Measurements from ENCODE around the gene PLA2G1B. TPM values are rescaled to one million over a fixed set of nuclear protein-coding genes. Genes with fewer than 3 reads are reported as not detected.

Gene PLA2G1B
- total and polyA plus RNA-seq, 5 donors = not detected

DNA sequence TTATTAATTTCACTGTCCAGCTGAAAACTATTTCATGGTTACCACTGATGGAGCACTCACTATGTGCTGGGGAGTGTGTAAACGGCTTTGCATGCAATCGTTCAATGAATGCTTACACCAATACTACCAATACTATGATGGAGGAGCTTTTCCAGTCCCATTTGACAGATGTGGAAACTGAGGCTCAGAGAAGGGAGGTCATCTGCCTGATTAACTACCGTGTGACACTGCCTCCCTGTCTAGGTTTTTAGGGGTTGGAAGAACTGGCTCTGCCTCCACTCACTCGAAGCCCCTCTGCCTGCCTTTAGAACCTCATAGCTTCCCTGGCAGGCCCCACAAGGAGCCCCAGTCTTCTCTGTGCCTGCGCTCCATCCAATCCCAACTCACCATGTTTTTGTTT, 29.5 kb upstream of the PLA2G1B start:
- Histone ChIP-seq H3K27ac (ENCODE audit: low read length) (no peak overlapping the region), H3K4me1 (ENCODE audit: control insufficient read depth, insufficient read depth, low read length) (no peaks in the 10 kb centered on the region), H3K4me3 (ENCODE audit: low read length) (no peak overlapping the region), H3K27me3 (ENCODE audit: control insufficient read depth, insufficient read depth) (no peaks in the 10 kb centered on the region), H3K9me3 (ENCODE audit: control insufficient read depth, low read length) (no peaks in the 10 kb centered on the region)
- 79% methylated on average over 5 of the region's 5 CpGs for WGBS
- ATAC-seq (no peak), DNase-seq (no peak)
- intact Hi-C loops (cut with DNase I) = loop anchor here in 3 of 4 donors (2.0 to 5.0 kb wide), 3 partner anchors 70 to 76 kb away; no protein-coding TSS in a partner anchor

DNA sequence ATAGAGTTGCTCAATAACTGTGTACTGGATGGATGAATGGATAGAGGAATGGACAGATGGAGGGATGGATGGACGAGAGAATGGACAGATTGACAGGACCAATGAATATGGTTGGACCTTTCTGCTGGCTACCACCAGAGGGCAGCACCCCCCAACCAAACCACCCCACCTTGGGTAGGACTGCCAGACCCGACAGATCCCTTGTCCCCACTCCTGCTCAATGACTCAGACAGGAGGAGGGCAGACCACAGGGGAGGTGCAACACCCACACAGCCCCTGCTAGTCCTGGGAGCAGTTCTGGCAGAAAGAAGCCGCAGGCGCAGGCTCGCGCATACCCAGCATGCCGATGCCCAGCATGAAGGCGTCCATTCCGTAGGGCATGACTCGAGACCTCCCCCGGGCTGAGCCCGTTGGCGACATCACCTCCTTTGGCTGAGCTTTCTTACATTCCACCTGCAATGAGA, 29.0 kb upstream of the PLA2G1B start:
- no peaks in the 10 kb centered on the region for H3K9me3 ChIP-seq (ENCODE audit: control insufficient read depth, low read length)
- no peaks in the 10 kb centered on the region for H3K4me1 ChIP-seq (ENCODE audit: control insufficient read depth, insufficient read depth, low read length)
- peak; percentile 86 to 89 for ATAC-seq
- WGBS = 55% methylated on average over 13 of the region's 13 CpGs
- DNase-seq = peak; percentile 73 to 87 (median 86)
- H3K27ac ChIP-seq (ENCODE audit: low read length) = no peak overlapping the region
- H3K4me3 ChIP-seq (ENCODE audit: low read length) = no peak overlapping the region
- intact Hi-C loops (cut with DNase I) = loop anchor here in 3 of 4 donors (2.0 to 5.0 kb wide), 3 partner anchors 71 to 76 kb away; no protein-coding TSS in a partner anchor
- H3K27me3 ChIP-seq (ENCODE audit: control insufficient read depth, insufficient read depth) = no peaks in the 10 kb centered on the region

GRCh38 chr12:120353556-120354317, 26.2 kb upstream of the PLA2G1B start:
- H3K4me3 ChIP-seq (ENCODE audit: low read length) = no peak overlapping the region
- ATAC-seq = no peak
- no peak overlapping the region for H3K27ac ChIP-seq (ENCODE audit: low read length)
- H3K27me3 ChIP-seq (ENCODE audit: control insufficient read depth, insufficient read depth) = no peaks in the 10 kb centered on the region
- DNase-seq = no peak
- no peaks in the 10 kb centered on the region for H3K9me3 ChIP-seq (ENCODE audit: control insufficient read depth, low read length)
- intact Hi-C loops (cut with DNase I) = no loop called here
- H3K4me1 ChIP-seq (ENCODE audit: control insufficient read depth, insufficient read depth, low read length) = no peaks in the 10 kb centered on the region
- WGBS = 90% methylated on average over 4 of the region's 4 CpGs

DNA sequence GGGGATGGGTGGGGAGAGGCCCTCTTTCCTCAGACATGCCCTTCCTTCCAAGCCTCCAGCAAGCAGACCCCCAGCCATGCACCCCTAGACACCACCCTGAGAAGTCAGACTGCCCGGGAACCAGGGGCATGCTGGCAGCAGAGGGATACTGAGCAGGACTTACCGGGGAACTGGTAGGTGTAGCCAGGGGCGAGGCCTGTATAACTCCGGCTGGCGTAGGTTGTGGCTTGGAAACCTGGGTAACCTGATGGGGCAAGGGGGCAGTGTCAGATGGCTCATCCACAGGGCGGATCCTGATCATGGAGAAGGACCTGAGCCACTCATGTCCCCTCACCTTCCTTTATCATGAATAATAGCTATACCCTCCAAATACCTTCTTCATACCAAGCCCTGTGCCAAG, 25.6 kb upstream of the PLA2G1B start:
- H3K27ac ChIP-seq (ENCODE audit: low read length) = no peak overlapping the region
- 94% methylated on average over 6 of the region's 6 CpGs for WGBS
- H3K27me3 ChIP-seq (ENCODE audit: control insufficient read depth, insufficient read depth) = no peaks in the 10 kb centered on the region
- H3K4me3 ChIP-seq (ENCODE audit: low read length) = no peak overlapping the region
- H3K4me1 ChIP-seq (ENCODE audit: control insufficient read depth, insufficient read depth, low read length) = no peaks in the 10 kb centered on the region
- no peaks in the 10 kb centered on the region for H3K9me3 ChIP-seq (ENCODE audit: control insufficient read depth, low read length)
- DNase-seq = no peak
- intact Hi-C loops (cut with DNase I) = no loop called here
- no peak for ATAC-seq

DNA sequence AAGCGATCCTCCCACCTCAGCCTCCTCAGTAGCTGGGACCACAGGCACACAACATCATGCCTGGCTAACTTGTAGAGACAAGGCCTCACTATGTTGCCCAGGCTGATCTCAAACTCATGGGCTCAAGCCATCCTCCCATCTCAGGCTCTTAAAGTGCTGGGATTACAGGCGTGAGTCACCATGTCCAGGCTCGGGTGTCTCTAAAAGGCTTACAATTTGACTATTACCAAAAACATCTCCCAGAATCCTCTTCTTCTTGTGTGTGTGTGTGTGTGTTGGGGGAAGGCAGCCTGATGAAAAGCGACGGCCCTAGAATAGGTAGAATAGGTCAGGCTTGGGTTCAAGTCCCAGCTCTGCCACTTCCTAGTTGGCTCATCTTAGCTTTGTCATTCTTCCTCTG, 24.5 kb upstream of the PLA2G1B start:
- Histone ChIP-seq H3K4me3 (ENCODE audit: low read length) (no peak overlapping the region), H3K27me3 (ENCODE audit: control insufficient read depth, insufficient read depth) (no peaks in the 10 kb centered on the region), H3K4me1 (ENCODE audit: control insufficient read depth, insufficient read depth, low read length) (no peaks in the 10 kb centered on the region), H3K27ac (ENCODE audit: low read length) (no peak overlapping the region), H3K9me3 (ENCODE audit: control insufficient read depth, low read length) (no peaks in the 10 kb centered on the region)
- intact Hi-C loops (cut with DNase I) = no loop called here
- ATAC-seq (no peak), DNase-seq (no peak)
- 72% methylated on average over 5 of the region's 5 CpGs for WGBS

DNA sequence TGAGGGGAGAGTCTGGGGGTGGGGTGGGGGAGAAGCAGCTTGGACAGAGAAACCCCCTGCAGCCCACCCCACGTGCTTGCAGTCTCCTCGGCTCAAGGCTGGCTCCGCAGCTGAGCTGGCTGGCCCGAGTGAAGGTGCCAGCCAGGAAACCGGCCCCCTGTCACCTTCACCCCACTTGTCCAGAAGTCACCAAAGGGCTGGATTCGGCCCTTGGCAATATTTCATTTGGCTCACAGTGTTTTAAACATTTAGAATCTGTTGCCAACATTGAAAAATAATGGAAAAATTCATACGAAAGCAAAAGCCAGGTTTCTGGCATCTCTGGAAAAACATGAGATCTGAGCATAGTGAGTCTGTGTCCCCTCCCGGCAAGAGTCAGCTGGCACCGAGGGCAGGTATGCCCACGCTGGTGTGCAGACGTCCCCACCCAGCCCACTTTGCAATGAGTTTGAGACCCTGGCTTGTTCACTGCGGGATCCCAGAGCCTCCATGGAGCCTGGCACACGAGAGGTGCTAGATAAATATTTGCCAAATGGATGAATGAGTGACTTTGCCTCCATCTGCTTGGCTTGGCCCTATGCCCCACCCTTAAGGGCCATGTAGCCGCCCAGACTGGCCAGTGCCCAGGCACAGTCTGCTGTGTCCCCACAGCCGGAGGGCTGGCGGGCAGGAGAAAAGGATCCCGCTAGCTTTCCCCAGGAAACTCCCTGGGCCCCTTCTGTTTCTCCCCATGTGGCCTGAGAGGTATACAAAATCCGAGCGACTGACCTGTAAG, 23.2 kb upstream of the PLA2G1B start:
- H3K4me3 ChIP-seq (ENCODE audit: low read length) = no peak overlapping the region
- H3K9me3 ChIP-seq (ENCODE audit: control insufficient read depth, low read length) = no peaks in the 10 kb centered on the region
- no peak for DNase-seq
- intact Hi-C loops (cut with DNase I) = no loop called here
- no peaks in the 10 kb centered on the region for H3K27me3 ChIP-seq (ENCODE audit: control insufficient read depth, insufficient read depth)
- 72% methylated on average over 19 of the region's 19 CpGs for WGBS
- no peak overlapping the region for H3K27ac ChIP-seq (ENCODE audit: low read length)
- peak; percentile 26 to 30 for ATAC-seq
- H3K4me1 ChIP-seq (ENCODE audit: control insufficient read depth, insufficient read depth, low read length) = no peaks in the 10 kb centered on the region

- 95% methylated on average over 11 of the region's 11 CpGs for WGBS
- no peak overlapping the region for H3K27ac ChIP-seq (ENCODE audit: low read length)
- intact Hi-C loops (cut with DNase I) = no loop called here
- H3K9me3 ChIP-seq (ENCODE audit: control insufficient read depth, low read length) = no peaks in the 10 kb centered on the region
- DNase-seq = no peak
- no peaks in the 10 kb centered on the region for H3K27me3 ChIP-seq (ENCODE audit: control insufficient read depth, insufficient read depth)
- H3K4me1 ChIP-seq (ENCODE audit: control insufficient read depth, insufficient read depth, low read length) = no peaks in the 10 kb centered on the region
- ATAC-seq = no peak
- no peak overlapping the region for H3K4me3 ChIP-seq (ENCODE audit: low read length)
Observed at GRCh38 chr12:120347766-120348165, 20.2 kb upstream of the PLA2G1B start.

GRCh38 chr12:120346681-120347080, 19.1 kb upstream of the PLA2G1B start:
- Histone ChIP-seq H3K27ac (ENCODE audit: low read length) (no peak overlapping the region), H3K9me3 (ENCODE audit: control insufficient read depth, low read length) (no peaks in the 10 kb centered on the region), H3K4me3 (ENCODE audit: low read length) (no peak overlapping the region), H3K4me1 (ENCODE audit: control insufficient read depth, insufficient read depth, low read length) (no peaks in the 10 kb centered on the region), H3K27me3 (ENCODE audit: control insufficient read depth, insufficient read depth) (no peaks in the 10 kb centered on the region)
- WGBS = 90% methylated on average over 7 of the region's 7 CpGs
- DNase-seq = no peak
- intact Hi-C loops (cut with DNase I) = no loop called here
- no peak for ATAC-seq

GRCh38 chr12:120346031-120346430, 18.5 kb upstream of the PLA2G1B start:
- 90% methylated on average over 15 of the region's 15 CpGs for WGBS
- Histone ChIP-seq H3K4me1 (ENCODE audit: control insufficient read depth, insufficient read depth, low read length) (no peaks in the 10 kb centered on the region), H3K9me3 (ENCODE audit: control insufficient read depth, low read length) (no peaks in the 10 kb centered on the region), H3K27ac (ENCODE audit: low read length) (no peak overlapping the region), H3K27me3 (ENCODE audit: control insufficient read depth, insufficient read depth) (no peaks in the 10 kb centered on the region), H3K4me3 (ENCODE audit: low read length) (no peak overlapping the region)
- DNase-seq = no peak
- ATAC-seq = peak in 1 of 2 donors; percentile 14
- intact Hi-C loops (cut with DNase I) = no loop called here

DNA sequence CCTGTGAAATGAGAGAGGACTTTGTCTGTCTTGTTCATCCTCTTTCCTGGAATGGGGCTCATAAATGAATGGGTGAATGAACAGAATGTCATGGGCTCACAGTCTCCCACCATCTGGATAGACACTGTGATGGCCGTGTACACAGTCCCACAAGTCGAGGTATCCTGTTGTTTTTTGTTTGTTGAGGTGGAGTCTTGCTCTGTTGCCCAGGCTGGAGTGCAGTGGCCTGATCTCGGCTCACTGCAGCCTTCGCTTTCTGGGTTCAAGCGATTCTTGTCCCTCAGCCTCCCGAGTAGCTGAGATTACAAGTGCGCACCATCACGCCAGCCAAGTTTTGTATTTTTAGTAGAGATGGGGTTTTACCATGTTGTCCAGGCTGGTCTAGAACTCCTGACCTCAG, 16.1 kb upstream of the PLA2G1B start:
- no peak for ATAC-seq
- WGBS = 89% methylated on average over 8 of the region's 8 CpGs
- no peak overlapping the region for H3K27ac ChIP-seq (ENCODE audit: low read length)
- H3K4me3 ChIP-seq (ENCODE audit: low read length) = no peak overlapping the region
- no peak for DNase-seq
- intact Hi-C loops (cut with DNase I) = no loop called here
- no peaks in the 10 kb centered on the region for H3K4me1 ChIP-seq (ENCODE audit: control insufficient read depth, insufficient read depth, low read length)
- H3K27me3 ChIP-seq (ENCODE audit: control insufficient read depth, insufficient read depth) = no peaks in the 10 kb centered on the region
- H3K9me3 ChIP-seq (ENCODE audit: control insufficient read depth, low read length) = no peaks in the 10 kb centered on the region

DNA sequence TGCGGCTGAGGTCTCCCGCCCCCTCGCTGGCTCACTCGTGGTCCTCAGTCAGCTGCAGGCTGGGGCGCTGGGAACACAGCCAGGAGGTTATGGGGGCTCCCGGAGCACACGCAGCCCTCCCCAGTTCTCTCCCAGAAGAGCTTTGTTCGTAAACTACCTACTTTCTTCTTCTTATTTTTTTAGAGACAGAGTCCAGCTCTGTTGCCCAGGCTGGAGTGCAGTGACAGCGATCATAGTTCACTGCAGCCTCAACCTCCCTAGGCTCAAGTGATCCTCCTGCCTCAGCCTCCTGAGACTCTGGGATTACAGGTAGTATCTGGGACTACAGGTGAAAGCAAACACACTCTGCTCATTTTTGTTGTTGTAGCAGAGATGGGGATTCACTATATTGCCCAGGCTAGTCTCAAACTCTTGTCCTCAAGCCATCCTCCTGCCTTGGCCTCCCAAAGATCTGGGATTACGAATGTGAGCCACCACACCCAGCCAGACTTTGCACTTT, 15.5 kb upstream of the PLA2G1B start:
- no peak for ATAC-seq
- H3K4me1 ChIP-seq (ENCODE audit: control insufficient read depth, insufficient read depth, low read length) = no peaks in the 10 kb centered on the region
- WGBS = 70% methylated on average over 10 of the region's 10 CpGs

More for the DNA sequence above, 15.5 kb upstream of the PLA2G1B start:
- no peaks in the 10 kb centered on the region for H3K9me3 ChIP-seq (ENCODE audit: control insufficient read depth, low read length)
- intact Hi-C loops (cut with DNase I) = no loop called here
- H3K27me3 ChIP-seq (ENCODE audit: control insufficient read depth, insufficient read depth) = no peaks in the 10 kb centered on the region
- no peak overlapping the region for H3K4me3 ChIP-seq (ENCODE audit: low read length)
- H3K27ac ChIP-seq (ENCODE audit: low read length) = no peak overlapping the region
- DNase-seq = no peak
